ENCODE data around the gene TMEM164. TPM values are rescaled to one million over a fixed set of nuclear protein-coding genes. Genes with fewer than 3 reads are reported as not detected.
A peak's percentile ranks its signal among the peaks of the same experiment; 100 is the strongest.

The TMEM164 gene
- total and polyA plus RNA-seq, 11 donors = 14.4 to 117 (median 50.3) TPM

- H3K9me3 ChIP-seq = no peaks in the 10 kb centered on the region
- TF ChIP-seq POLR2A (IDR thresholded peaks at IDR 0.05) = no peak
- no peak for DNase-seq
- H3K27me3 ChIP-seq = peaks cover 0 to 9% (median 0%) of the 10 kb centered on the region in 9 donors
- H3K27ac ChIP-seq = peak overlapping the region in 1 of 12 donors; percentile 16
- ATAC-seq = peak in 2 of 4 donors; percentile 36 to 58
- peaks cover 0 to 2% (median 0%) of the 10 kb centered on the region in 12 donors for H3K4me1 ChIP-seq
- no peak overlapping the region for H3K4me3 ChIP-seq
- no peaks in the 10 kb centered on the region for H3K36me3 ChIP-seq
- intact Hi-C loops (cut with DNase I) = no loop called here
These were observed 95.0 kb downstream of the TMEM164 start for GRCh38 chrX:110097920-110098319.

- no peak overlapping the region for H3K4me3 ChIP-seq
- no peak for TF ChIP-seq CTCF (IDR thresholded peaks at IDR 0.05)
- no peak for TF ChIP-seq POLR2A (IDR thresholded peaks at IDR 0.05)
- no peak for DNase-seq
- H3K27ac ChIP-seq = no peak overlapping the region
- peaks cover 0 to 5% (median 0%) of the 10 kb centered on the region in 9 donors for H3K27me3 ChIP-seq
- WGBS, 4 donors = 57 to 96% (median 75%) methylated on average over 1 of the region's 1 CpG
- no peak for ATAC-seq
- peaks cover 0 to 4% (median 0%) of the 10 kb centered on the region in 12 donors for H3K4me1 ChIP-seq
- intact Hi-C loops (cut with DNase I) = no loop called here
- no peaks in the 10 kb centered on the region for H3K36me3 ChIP-seq
- H3K9me3 ChIP-seq = no peaks in the 10 kb centered on the region
These were observed 100.4 kb downstream of the TMEM164 start for GRCh38 chrX:110103344-110103743.

- no peak for DNase-seq
- Histone ChIP-seq H3K4me3 (no peak overlapping the region), H3K27ac (no peak overlapping the region), H3K36me3 (peaks cover 0 to 2% (median 0%) of the 10 kb centered on the region in 9 donors), H3K9me3 (no peaks in the 10 kb centered on the region), H3K27me3 (peaks cover 0 to 5% (median 0%) of the 10 kb centered on the region in 9 donors), H3K4me1 (peaks cover 0 to 4% (median 0%) of the 10 kb centered on the region in 12 donors)
- TF ChIP-seq CTCF (IDR thresholded peaks at IDR 0.05) (no peak), POLR2A (IDR thresholded peaks at IDR 0.05) (no peak)
- intact Hi-C loops (cut with DNase I) = no loop called here
- ATAC-seq = no peak
- 84 to 98% (median 92%) methylated on average over 3 of the region's 3 CpGs for WGBS, 4 donors
These were observed 101.2 kb downstream of the TMEM164 start for GRCh38 chrX:110104078-110104477.

GRCh38 chrX:110108381-110108821 is 105.5 kb downstream of the TMEM164 start:
- H3K4me1 ChIP-seq = peaks cover 0 to 3% (median 0%) of the 10 kb centered on the region in 12 donors
- intact Hi-C loops (cut with DNase I) = no loop called here
- H3K36me3 ChIP-seq = peaks cover 0 to 14% (median 0%) of the 10 kb centered on the region in 9 donors
- no peaks in the 10 kb centered on the region for H3K9me3 ChIP-seq
- no peak for ATAC-seq
- H3K27ac ChIP-seq = peak overlapping the region in 1 of 12 donors; percentile 60
- H3K4me3 ChIP-seq = no peak overlapping the region
- 70 to 85% (median 82%) methylated on average over 3 of the region's 3 CpGs for WGBS, 4 donors
- TF ChIP-seq POLR2A (IDR thresholded peaks at IDR 0.05) = no peak
- TF ChIP-seq CTCF (IDR thresholded peaks at IDR 0.05) = no peak
- peaks cover 0 to 9% (median 0%) of the 10 kb centered on the region in 9 donors for H3K27me3 ChIP-seq
- DNase-seq = no peak

GRCh38 chrX:110114260-110114776 is 111.4 kb downstream of the TMEM164 start:
- DNase-seq (no peak), ATAC-seq (peak in 1 of 4 donors; percentile 10)
- H3K36me3 ChIP-seq = peaks cover 0 to 10% (median 0%) of the 10 kb centered on the region in 9 donors
- TF ChIP-seq POLR2A (IDR thresholded peaks at IDR 0.05) (no peak), CTCF (IDR thresholded peaks at IDR 0.05) (no peak)
- intact Hi-C loops (cut with DNase I) = no loop called here
- H3K27ac ChIP-seq = peak overlapping the region in 1 of 12 donors; percentile 9
- peaks cover 0 to 3% (median 0%) of the 10 kb centered on the region in 12 donors for H3K4me1 ChIP-seq
- H3K27me3 ChIP-seq = peaks cover 0 to 12% (median 0%) of the 10 kb centered on the region in 9 donors
- no peak overlapping the region for H3K4me3 ChIP-seq
- H3K9me3 ChIP-seq = no peaks in the 10 kb centered on the region
- WGBS, 4 donors = 50 to 67% (median 57%) methylated on average over 4 of the region's 4 CpGs

Measured in heart left ventricle (tissue), 16 donors.